H9 (cell line): Measurements from ENCODE around the gene KRTAP10-11. TPM values are rescaled to one million over a fixed set of nuclear protein-coding genes. Genes with fewer than 3 reads are reported as not detected.

ENCODE experiments used
- DNase-seq: peaks from one replicate; pipeline ENCODE4 v3.0.0-alpha.2; 2017
- H2AFZ ChIP-seq: one replicate; pipeline ENCODE4 v1.6.1; 2013; ENCODE audit warnings: mild to moderate bottlenecking, low read length, control low read depth, moderate library complexity
- H2AK5ac ChIP-seq: 2 replicates; pipeline ENCODE4 v1.6.1; 2013; ENCODE audit warnings: low read length, control low read depth, mixed read lengths; ENCODE audit not compliant: insufficient read length
- H2BK120ac ChIP-seq: one replicate; pipeline ENCODE4 v1.6.1; 2013; ENCODE audit warnings: low read depth, mild to moderate bottlenecking, low read length, control low read depth, inconsistent platforms; ENCODE audit not compliant: poor library complexity, severe bottlenecking
- H2BK12ac ChIP-seq: 2 replicates; pipeline ENCODE4 v1.6.1; 2013; ENCODE audit warnings: low read length, control low read depth, mixed read lengths, low read depth; ENCODE audit not compliant: insufficient read length
- H2BK15ac ChIP-seq: 2 replicates; pipeline ENCODE4 v1.6.1; 2013; ENCODE audit warnings: low read depth, low read length, control low read depth
- H2BK20ac ChIP-seq: one replicate; pipeline ENCODE4 v1.6.1; 2013; ENCODE audit warnings: low read depth, mild to moderate bottlenecking, low read length, control low read depth, inconsistent platforms; ENCODE audit not compliant: poor library complexity, severe bottlenecking
- H2BK5ac ChIP-seq: 2 replicates; pipeline ENCODE4 v1.6.1; 2013; ENCODE audit warnings: low read length, control low read depth, mixed read lengths; ENCODE audit not compliant: insufficient read length
- H3K14ac ChIP-seq: 2 replicates; pipeline ENCODE4 v1.6.1; 2013; ENCODE audit warnings: low read length, control low read depth; ENCODE audit not compliant: insufficient read depth
- H3K18ac ChIP-seq: 2 replicates; pipeline ENCODE4 v1.6.1; 2013; ENCODE audit warnings: low read depth, mild to moderate bottlenecking, mixed read lengths, low read length, control low read depth; ENCODE audit not compliant: insufficient read length
- H3K23ac ChIP-seq: 2 replicates; pipeline ENCODE4 v1.6.1; 2013; ENCODE audit warnings: low read length, control low read depth, mixed read lengths, low read depth; ENCODE audit not compliant: insufficient read length
- H3K23me2 ChIP-seq: 2 replicates; pipeline ENCODE4 v1.6.1; 2013; ENCODE audit warnings: low read depth, mild to moderate bottlenecking, mixed read lengths, low read length, control low read depth; ENCODE audit not compliant: insufficient read length, poor library complexity, severe bottlenecking
- H3K27ac ChIP-seq: 2 replicates; pipeline ENCODE4 v1.5.1; 2013; ENCODE audit warnings: low read length, control low read depth, mixed read lengths, low read depth; ENCODE audit not compliant: insufficient read length
- H3K27me3 ChIP-seq: 2 replicates; pipeline ENCODE4 v1.6.1; 2013; ENCODE audit warnings: low read length, control low read depth, inconsistent platforms; ENCODE audit not compliant: insufficient read depth
- H3K4ac ChIP-seq: 2 replicates; pipeline ENCODE4 v1.6.1; 2013; ENCODE audit warnings: low read depth, mild to moderate bottlenecking, control low read depth, inconsistent platforms, low read length, moderate library complexity
- H3K4me1 ChIP-seq: 2 replicates; pipeline ENCODE4 v1.6.1; 2013; ENCODE audit warnings: low read length, control low read depth, inconsistent platforms; ENCODE audit not compliant: insufficient read depth
- H3K4me2 ChIP-seq: 2 replicates; pipeline ENCODE4 v1.6.1; 2013; ENCODE audit warnings: low read length, control low read depth, mixed read lengths; ENCODE audit not compliant: insufficient read length, insufficient read depth
- H3K56ac ChIP-seq: 2 replicates; pipeline ENCODE4 v1.6.1; 2013; ENCODE audit warnings: low read depth, mild to moderate bottlenecking, mixed read lengths, low read length, control low read depth; ENCODE audit not compliant: insufficient read length
- H3K79me1 ChIP-seq: 2 replicates; pipeline ENCODE4 v1.6.1; 2013; ENCODE audit warnings: low read depth, mild to moderate bottlenecking, moderate library complexity, low read length, control low read depth, inconsistent platforms; ENCODE audit not compliant: insufficient read depth, poor library complexity, severe bottlenecking
- H3K79me2 ChIP-seq: 2 replicates; pipeline ENCODE4 v1.6.1; 2013; ENCODE audit warnings: low read length, control low read depth, inconsistent platforms; ENCODE audit not compliant: insufficient read depth
- H3K9ac ChIP-seq: 2 replicates; pipeline ENCODE4 v1.6.1; 2013; ENCODE audit warnings: low read length, control low read depth, mixed read lengths; ENCODE audit not compliant: insufficient read length; ENCODE audit errors: extremely low read depth
- H3K9me3 ChIP-seq: one replicate; pipeline ENCODE4 v1.6.1; 2013; ENCODE audit warnings: low read depth, low read length, inconsistent platforms; ENCODE audit not compliant: control insufficient read depth
- H3T11ph ChIP-seq: one replicate; pipeline ENCODE4 v1.6.1; 2013; ENCODE audit warnings: mild to moderate bottlenecking, low read length, control low read depth, inconsistent platforms
- H4K20me1 ChIP-seq: one replicate; pipeline ENCODE4 v1.6.1; 2013; ENCODE audit not compliant: control insufficient read depth, insufficient read length, insufficient read depth
- H4K5ac ChIP-seq: 2 replicates; pipeline ENCODE4 v1.6.1; 2013; ENCODE audit warnings: low read depth, mild to moderate bottlenecking, mixed read lengths, low read length, control low read depth; ENCODE audit not compliant: insufficient read length
- H4K8ac ChIP-seq: replicated peaks from 2 replicates; pipeline ENCODE4 v1.6.1; 2013; ENCODE audit warnings: low read length, control low read depth, mixed read lengths, low read depth; ENCODE audit not compliant: insufficient read length
- H4K91ac ChIP-seq: 2 replicates; pipeline ENCODE4 v1.6.1; 2013; ENCODE audit warnings: low read depth, mild to moderate bottlenecking, moderate library complexity, mixed read lengths, low read length, control low read depth; ENCODE audit not compliant: insufficient read length
- H3K27ac Mint-ChIP-seq, 3 experiments: 2 replicates in 2 of 3; 3 replicates in 1 of 3; pipeline ENCODE4 v1.8.0; 2020 to 2021; ENCODE audit warnings: mixed read lengths in 3 of 3, mild to moderate bottlenecking in 1 of 3, moderate library complexity in 1 of 3
- H3K27me3 Mint-ChIP-seq: 2 replicates; pipeline ENCODE4 v1.8.0; 2021; ENCODE audit warnings: low read depth, mild to moderate bottlenecking, moderate library complexity, mixed read lengths
- H3K36me3 Mint-ChIP-seq, 3 experiments: 2 replicates in 2 of 3; 3 replicates in 1 of 3; pipeline ENCODE4 v1.8.0; 2020 to 2021; ENCODE audit warnings: low read depth in 3 of 3, mixed read lengths in 3 of 3; ENCODE audit not compliant: insufficient read depth in 1 of 3
- H3K4me1 Mint-ChIP-seq, 2 experiments: 2 replicates each; pipeline ENCODE4 v1.8.0; 2020; ENCODE audit warnings: mixed read lengths in 2 of 2
- H3K4me3 Mint-ChIP-seq, 2 experiments: 2 replicates in 1 of 2; 3 replicates in 1 of 2; pipeline ENCODE4 v1.8.0; 2020 to 2021; ENCODE audit warnings: mild to moderate bottlenecking in 2 of 2, mixed read lengths in 2 of 2, moderate library complexity in 1 of 2
- H3K9me3 Mint-ChIP-seq, 2 experiments: 2 replicates in 1 of 2; 3 replicates in 1 of 2; pipeline ENCODE4 v1.8.0; 2020; ENCODE audit warnings: mild to moderate bottlenecking in 2 of 2, mixed read lengths in 2 of 2, moderate library complexity in 1 of 2
- WGBS: extraction: QIAGEN DNeasy Blood & Tissue Kit; methylation state at CpG from one replicate; pipeline ENCODE4 v1.1.7; 2013; ENCODE audit warnings: missing lambda C conversion rate, low lambda C conversion rate, mixed read lengths; ENCODE audit not compliant: insufficient read length; ENCODE audit errors: extremely low coverage; 5-methylcytosine and 5-hydroxymethylcytosine counted together
- total RNA-seq: library from RNA; stranded (reverse); gene quantifications from 2 replicates; pipeline ENCODE4 v1.2.1, GENCODE V29; 2021
- TF ChIP-seq, protein P1 (sequence below): fragments of 200-600 bp; sonication (generic); conservative IDR thresholded peaks from 3 replicates; pipeline ENCODE4 v1.8.0; 2021; ENCODE audit warnings: antibody characterized with exemption, mild to moderate bottlenecking

Gene KRTAP10-11
- total RNA-seq, 1 experiment from 2014 or later = not detected

DNA sequence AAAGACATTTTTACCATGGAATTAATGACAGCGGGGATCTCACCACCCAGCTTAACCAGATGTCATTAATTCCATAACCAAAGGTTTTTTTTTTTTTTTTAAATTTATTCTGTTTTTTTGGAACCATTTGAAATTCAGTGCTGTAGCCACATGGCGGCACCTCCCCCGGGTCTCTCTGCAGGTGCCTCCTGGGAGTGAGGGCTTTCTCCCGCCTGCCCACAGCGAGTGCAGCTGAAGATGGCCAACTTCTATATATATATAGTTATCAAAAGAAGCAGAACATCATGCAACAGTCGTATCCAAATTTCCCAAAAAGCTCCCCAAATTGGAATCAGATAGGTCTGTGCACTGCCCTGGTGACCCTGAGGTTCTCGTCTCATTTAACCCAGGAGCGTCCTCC, 30.7 kb upstream of the KRTAP10-11 start:
- Histone ChIP-seq H2BK20ac (no peak overlapping the region), H2AFZ (no peak overlapping the region), H2AK5ac (no peak overlapping the region), H3K23me2 (no peaks in the 10 kb centered on the region), H3K27ac (no peak overlapping the region), H3K56ac (no peak overlapping the region), H2BK120ac (no peak overlapping the region), H3K9ac (no peak overlapping the region), H3K79me1 (no peaks in the 10 kb centered on the region), H3K9me3 (peaks cover 13% of the 10 kb centered on the region), H3K4me1 (no peaks in the 10 kb centered on the region), H2BK12ac (no peak overlapping the region), H3K14ac (no peak overlapping the region), H2BK15ac (no peak overlapping the region), H3K79me2 (no peaks in the 10 kb centered on the region), H4K91ac (no peak overlapping the region), H3T11ph (no peak overlapping the region), H3K4ac (no peak overlapping the region), H4K8ac (no peak overlapping the region), H3K27me3 (no peaks in the 10 kb centered on the region), H4K20me1 (no peaks in the 10 kb centered on the region), H3K4me2 (no peak overlapping the region), H4K5ac (no peak overlapping the region), H3K23ac (no peak overlapping the region), H3K18ac (no peak overlapping the region), H2BK5ac (no peak overlapping the region)
- peaks cover 33 to 40% of the 10 kb centered on the region in 2 experiments for H3K9me3 Mint-ChIP-seq
- no peak overlapping the region for H3K4me3 Mint-ChIP-seq
- peaks cover 10 to 29% (median 25%) of the 10 kb centered on the region in 3 experiments for H3K36me3 Mint-ChIP-seq
- DNase-seq = no peak
- peaks cover 4% of the 10 kb centered on the region for H3K27me3 Mint-ChIP-seq
- peaks cover 27% of the 10 kb centered on the region in 2 experiments for H3K4me1 Mint-ChIP-seq
- WGBS = no CpG with 5 or more reads among the region's 8 CpGs
- H3K27ac Mint-ChIP-seq = no peak overlapping the region
- TF ChIP-seq, protein P1, sequence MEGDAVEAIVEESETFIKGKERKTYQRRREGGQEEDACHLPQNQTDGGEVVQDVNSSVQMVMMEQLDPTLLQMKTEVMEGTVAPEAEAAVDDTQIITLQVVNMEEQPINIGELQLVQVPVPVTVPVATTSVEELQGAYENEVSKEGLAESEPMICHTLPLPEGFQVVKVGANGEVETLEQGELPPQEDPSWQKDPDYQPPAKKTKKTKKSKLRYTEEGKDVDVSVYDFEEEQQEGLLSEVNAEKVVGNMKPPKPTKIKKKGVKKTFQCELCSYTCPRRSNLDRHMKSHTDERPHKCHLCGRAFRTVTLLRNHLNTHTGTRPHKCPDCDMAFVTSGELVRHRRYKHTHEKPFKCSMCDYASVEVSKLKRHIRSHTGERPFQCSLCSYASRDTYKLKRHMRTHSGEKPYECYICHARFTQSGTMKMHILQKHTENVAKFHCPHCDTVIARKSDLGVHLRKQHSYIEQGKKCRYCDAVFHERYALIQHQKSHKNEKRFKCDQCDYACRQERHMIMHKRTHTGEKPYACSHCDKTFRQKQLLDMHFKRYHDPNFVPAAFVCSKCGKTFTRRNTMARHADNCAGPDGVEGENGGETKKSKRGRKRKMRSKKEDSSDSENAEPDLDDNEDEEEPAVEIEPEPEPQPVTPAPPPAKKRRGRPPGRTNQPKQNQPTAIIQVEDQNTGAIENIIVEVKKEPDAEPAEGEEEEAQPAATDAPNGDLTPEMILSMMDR = no peak
